SK-N-SH (cell line): ENCODE measurements around the gene NDUFA6. TPM values are rescaled to one million over a fixed set of nuclear protein-coding genes. Genes with fewer than 3 reads are reported as not detected.
"Not testable (repeated sequence)": the region's sequence is repeated elsewhere in the genome, so short reads cannot be mapped to it uniquely, and the experiment has no call there.

Experiments used
- CTCF ChIA-PET: fragments of 300-600, 350-600 bp; formaldehyde crosslinking; extraction: SDS; loops from one replicate; lab custom pipeline; 2021; lab: Yijun Ruan, JAX
- POLR2A ChIA-PET: fragments of 350-600 bp; sonication (Branson Sonifier 250); formaldehyde crosslinking; extraction: SDS; loops from one replicate; lab custom pipeline; 2020; ENCODE audit warnings: antibody characterized with exemption, inconsistent platforms; lab: Yijun Ruan, JAX
- DNase-seq: peaks from one replicate; pipeline ENCODE4 v3.0.0; 2012
- H2AFZ ChIP-seq: fragments of 200-600 bp; sonication (generic); 2 replicates; pipeline ENCODE4 v1.8.1; 2016; ENCODE audit warnings: antibody characterized with exemption, mild to moderate bottlenecking, low read depth
- H3F3A ChIP-seq: fragments of 200-600 bp; sonication (generic); replicated peaks from 2 replicates; pipeline ENCODE3; 2016; ENCODE audit warnings: antibody characterized with exemption, mild to moderate bottlenecking; ENCODE audit not compliant: insufficient read depth
- H3K27ac ChIP-seq, 2 experiments: fragments of 200-500 bp in 1 of 2; fragments of 200-600 bp in 1 of 2; sonication (Bioruptor generic) in 1 of 2; sonication (generic), shearing (Covaris generic) in 1 of 2; 2 replicates each; pipeline versions ENCODE4 v1.5.1 to v1.6.1; 2014 to 2016; ENCODE audit warnings: low read depth in 2 of 2, inconsistent platforms in 1 of 2, low read length in 1 of 2, mild to moderate bottlenecking in 1 of 2, mixed read lengths in 1 of 2
- H3K27me3 ChIP-seq: fragments of 200-600 bp; sonication (generic), shearing (Covaris generic); 2 replicates; pipeline ENCODE4 v1.6.1; 2016; ENCODE audit warnings: mixed run types; ENCODE audit not compliant: insufficient read depth
- H3K36me3 ChIP-seq, 2 experiments: fragments of 200-500 bp in 1 of 2; fragments of 200-600 bp in 1 of 2; sonication (Bioruptor generic) in 1 of 2; sonication (generic) in 1 of 2; replicated peaks in 1 of 2; 2 replicates each; pipeline versions ENCODE3 to v1.5.1; 2014 to 2016; ENCODE audit warnings: low read length in 1 of 2, mild to moderate bottlenecking in 1 of 2; ENCODE audit not compliant: insufficient read depth in 2 of 2, control insufficient read depth in 1 of 2
- H3K4me1 ChIP-seq, 2 experiments: fragments of 200-500 bp in 1 of 2; fragments of 200-600 bp in 1 of 2; sonication (Bioruptor generic) in 1 of 2; sonication (generic), shearing (Covaris generic) in 1 of 2; 2 replicates each; pipeline versions ENCODE4 v1.5.1 to v1.6.1; 2014 to 2016; ENCODE audit warnings: low read depth in 1 of 2, low read length in 1 of 2, mixed run types in 1 of 2; ENCODE audit not compliant: insufficient read depth in 2 of 2, control insufficient read depth in 1 of 2
- H3K4me2 ChIP-seq: fragments of 200-600 bp; sonication (generic), shearing (Covaris generic); 2 replicates; pipeline ENCODE4 v1.6.1; 2017; ENCODE audit warnings: mixed run types
- H3K4me3 ChIP-seq, 2 experiments: fragments of 200-500 bp in 1 of 2; fragments of 200-600 bp in 1 of 2; sonication (Bioruptor generic) in 1 of 2; sonication (generic), shearing (Covaris generic) in 1 of 2; 2 replicates each; pipeline versions ENCODE4 v1.5.1 to v1.8.1; 2014 to 2016; ENCODE audit warnings: low read depth in 2 of 2, inconsistent platforms in 1 of 2, low read length in 1 of 2, mild to moderate bottlenecking in 1 of 2, mixed read lengths in 1 of 2, moderate library complexity in 1 of 2
- H3K79me2 ChIP-seq: fragments of 200-600 bp; sonication (generic); 2 replicates; pipeline ENCODE4 v1.8.1; 2017; ENCODE audit warnings: mild to moderate bottlenecking; ENCODE audit not compliant: insufficient read depth
- H3K9ac ChIP-seq: fragments of 200-600 bp; sonication (generic); 2 replicates; pipeline ENCODE4 v1.6.1; 2017; ENCODE audit warnings: mixed run types
- H3K9me2 ChIP-seq: fragments of 200-600 bp; sonication (generic); 2 replicates; pipeline ENCODE4 v1.6.1; 2017; ENCODE audit warnings: mixed run types
- H3K9me3 ChIP-seq: fragments of 200-600 bp; sonication (generic); 2 replicates; pipeline ENCODE4 v1.6.1; 2017; ENCODE audit warnings: mixed run types, mild to moderate bottlenecking, moderate library complexity
- H4K20me1 ChIP-seq: fragments of 200-600 bp; sonication (generic); 2 replicates; pipeline ENCODE4 v1.6.1; 2017; ENCODE audit warnings: mild to moderate bottlenecking, mixed run types; ENCODE audit not compliant: insufficient read depth
- FOXJ3 ChIP-seq: sonication (generic); formaldehyde crosslinking; IDR thresholded peaks from 2 replicates; pipeline ENCODE4 v1.5.1; 2020; ENCODE audit warnings: mild to moderate bottlenecking, missing genetic modification reagents
- FOXM1 ChIP-seq: IDR thresholded peaks from 2 replicates; pipeline ENCODE4 v1.4.0; 2012; ENCODE audit warnings: low read depth, mild to moderate bottlenecking
- GABPA ChIP-seq: IDR thresholded peaks from 2 replicates; pipeline ENCODE4 v1.4.0; 2012; ENCODE audit warnings: low read depth, mild to moderate bottlenecking
- MEF2A ChIP-seq: IDR thresholded peaks from 2 replicates; pipeline ENCODE4 v1.4.0; 2012; ENCODE audit warnings: low read depth, borderline replicate concordance
- MXI1 ChIP-seq: IDR thresholded peaks from 2 replicates; pipeline ENCODE4 v1.6.1; 2012; ENCODE audit warnings: mild to moderate bottlenecking, low read depth, low read length, improper control_type of control experiment
- NFIC ChIP-seq: IDR thresholded peaks from 2 replicates; pipeline ENCODE4 v1.4.0; 2012; ENCODE audit warnings: borderline replicate concordance
- NRF1 ChIP-seq: IDR thresholded peaks from 2 replicates; pipeline ENCODE4 v1.6.1; 2012; ENCODE audit warnings: low read depth, mild to moderate bottlenecking, low read length
- RFX5 ChIP-seq: IDR thresholded peaks from 2 replicates; pipeline ENCODE4 v1.6.1; 2012; ENCODE audit warnings: mild to moderate bottlenecking, improper control_type of control experiment, low read length
- SMC3 ChIP-seq: IDR thresholded peaks from 2 replicates; pipeline ENCODE4 v1.6.1; 2012; ENCODE audit warnings: low read depth, low read length, improper control_type of control experiment
- TAF1 ChIP-seq: IDR thresholded peaks from 2 replicates; pipeline ENCODE4 v1.6.1; 2012; ENCODE audit warnings: low read depth, mild to moderate bottlenecking, low read length, moderate library complexity, borderline replicate concordance
- WGBS: methylation state at CpG from one replicate; pipeline ENCODE4 v1.1.6; 2017; ENCODE audit warnings: low lambda C conversion rate; 5-methylcytosine and 5-hydroxymethylcytosine counted together
- polyA plus RNA-seq, 3 experiments: library from polyadenylated mRNA; depleted of rRNA; stranded (reverse); fragments of >200 nt; gene quantifications; 2 replicates each; pipeline ENCODE4 v1.2.3, GENCODE V29; 2012
- TF ChIP-seq, protein P1 (sequence below): IDR thresholded peaks from 2 replicates; pipeline ENCODE4; 2012
- TF ChIP-seq, protein P2 (sequence below): fragments of 200-600 bp; sonication (generic); IDR thresholded peaks from 2 replicates; pipeline ENCODE4 v1.6.1; 2017; ENCODE audit warnings: antibody characterized with exemption, mild to moderate bottlenecking, moderate library complexity
- TF ChIP-seq, protein P3 (sequence below): IDR thresholded peaks from 2 replicates; pipeline ENCODE4 v1.4.0; 2012; ENCODE audit warnings: low read depth
- TF ChIP-seq, protein P4 (sequence below): fragments of 150-350 bp; IDR thresholded peaks from 2 replicates; pipeline ENCODE4 v1.6.1; 2017; ENCODE audit warnings: antibody characterized with exemption, low read length, low read depth, borderline replicate concordance

NDUFA6 gene
- polyA plus RNA-seq, 1 of the 3 experiments (the other 2 are of a cell fraction), result 42.0 TPM

DNA sequence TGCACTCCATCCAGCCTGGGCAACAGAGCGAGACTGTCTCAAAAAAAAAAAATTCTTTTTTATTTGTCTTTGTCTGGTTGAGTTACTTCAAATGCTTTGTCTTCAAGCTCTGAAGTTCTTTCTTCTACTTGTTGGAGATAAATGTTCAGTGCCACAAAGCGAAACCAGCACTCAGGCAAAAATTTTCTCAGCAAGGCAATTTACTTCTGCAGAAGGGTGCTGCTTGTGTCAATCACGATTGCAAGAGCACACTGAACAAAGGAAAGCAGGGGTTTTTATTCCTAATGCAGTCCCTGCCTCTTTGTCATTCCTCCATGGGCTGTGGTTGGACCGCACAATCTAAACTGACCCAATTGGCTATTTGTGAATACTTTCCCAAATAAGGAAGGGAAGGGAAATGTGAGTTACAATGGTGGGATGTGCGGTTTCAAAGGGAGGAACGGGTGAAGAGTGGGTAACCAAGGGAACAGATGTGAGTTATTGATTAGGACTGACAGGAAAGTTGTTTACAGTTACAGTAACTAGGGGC lies 13.8 kb upstream of the NDUFA6 start:
- POLR2A ChIA-PET, DNase-seq, H3K9me2 ChIP-seq, H3K4me2 ChIP-seq, H3K9me3 ChIP-seq, H3K4me3 ChIP-seq, H3K27me3 ChIP-seq, H3K27ac ChIP-seq, H2AFZ ChIP-seq, H3K79me2 ChIP-seq, H3K36me3 ChIP-seq, H3K9ac ChIP-seq, H3F3A ChIP-seq, H3K4me1 ChIP-seq, H4K20me1 ChIP-seq: not testable (repeated sequence)
- CTCF ChIA-PET, result interaction anchor here (0.6 kb wide), 1 partner anchor 9 kb away, joined by 3 read pairs; no protein-coding TSS in a partner anchor
- WGBS, result 72% methylated on average over 6 of the region's 6 CpGs

GRCh38 chr22:42101199-42101598 lies 10.6 kb upstream of the NDUFA6 start:
- no peaks in the 10 kb centered on the region for H4K20me1 ChIP-seq
- no peak overlapping the region for H3K27ac ChIP-seq
- ChIA-PET POLR2A (no interaction called here), CTCF (interaction anchor here (1.3 kb wide), 1 partner anchor 10 kb away, joined by 4 read pairs; no protein-coding TSS in a partner anchor)
- H3F3A ChIP-seq, result no peaks in the 10 kb centered on the region
- no peak overlapping the region for H3K4me3 ChIP-seq
- H3K4me1 ChIP-seq, result no peaks in the 10 kb centered on the region
- no peak overlapping the region for H3K9ac ChIP-seq
- no peaks in the 10 kb centered on the region for H3K36me3 ChIP-seq
- no peak for DNase-seq
- TF ChIP-seq, protein P1, sequence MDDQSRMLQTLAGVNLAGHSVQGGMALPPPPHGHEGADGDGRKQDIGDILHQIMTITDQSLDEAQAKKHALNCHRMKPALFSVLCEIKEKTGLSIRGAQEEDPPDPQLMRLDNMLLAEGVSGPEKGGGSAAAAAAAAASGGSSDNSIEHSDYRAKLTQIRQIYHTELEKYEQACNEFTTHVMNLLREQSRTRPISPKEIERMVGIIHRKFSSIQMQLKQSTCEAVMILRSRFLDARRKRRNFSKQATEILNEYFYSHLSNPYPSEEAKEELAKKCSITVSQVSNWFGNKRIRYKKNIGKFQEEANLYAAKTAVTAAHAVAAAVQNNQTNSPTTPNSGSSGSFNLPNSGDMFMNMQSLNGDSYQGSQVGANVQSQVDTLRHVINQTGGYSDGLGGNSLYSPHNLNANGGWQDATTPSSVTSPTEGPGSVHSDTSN, result no peak
- no peak for TF ChIP-seq NFIC
- TF ChIP-seq, protein P2, sequence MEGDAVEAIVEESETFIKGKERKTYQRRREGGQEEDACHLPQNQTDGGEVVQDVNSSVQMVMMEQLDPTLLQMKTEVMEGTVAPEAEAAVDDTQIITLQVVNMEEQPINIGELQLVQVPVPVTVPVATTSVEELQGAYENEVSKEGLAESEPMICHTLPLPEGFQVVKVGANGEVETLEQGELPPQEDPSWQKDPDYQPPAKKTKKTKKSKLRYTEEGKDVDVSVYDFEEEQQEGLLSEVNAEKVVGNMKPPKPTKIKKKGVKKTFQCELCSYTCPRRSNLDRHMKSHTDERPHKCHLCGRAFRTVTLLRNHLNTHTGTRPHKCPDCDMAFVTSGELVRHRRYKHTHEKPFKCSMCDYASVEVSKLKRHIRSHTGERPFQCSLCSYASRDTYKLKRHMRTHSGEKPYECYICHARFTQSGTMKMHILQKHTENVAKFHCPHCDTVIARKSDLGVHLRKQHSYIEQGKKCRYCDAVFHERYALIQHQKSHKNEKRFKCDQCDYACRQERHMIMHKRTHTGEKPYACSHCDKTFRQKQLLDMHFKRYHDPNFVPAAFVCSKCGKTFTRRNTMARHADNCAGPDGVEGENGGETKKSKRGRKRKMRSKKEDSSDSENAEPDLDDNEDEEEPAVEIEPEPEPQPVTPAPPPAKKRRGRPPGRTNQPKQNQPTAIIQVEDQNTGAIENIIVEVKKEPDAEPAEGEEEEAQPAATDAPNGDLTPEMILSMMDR, result no peak
- H3K79me2 ChIP-seq, result no peaks in the 10 kb centered on the region
- no peaks in the 10 kb centered on the region for H3K9me2 ChIP-seq
- H2AFZ ChIP-seq, result no peak overlapping the region
- H3K9me3 ChIP-seq, result 0 out of 2 replicates have a peak, but pooled peaks cover 3% of the 10 kb centered on the region
- 80% methylated on average over 3 of the region's 3 CpGs for WGBS
- no peaks in the 10 kb centered on the region for H3K27me3 ChIP-seq
- no peak overlapping the region for H3K4me2 ChIP-seq

DNA sequence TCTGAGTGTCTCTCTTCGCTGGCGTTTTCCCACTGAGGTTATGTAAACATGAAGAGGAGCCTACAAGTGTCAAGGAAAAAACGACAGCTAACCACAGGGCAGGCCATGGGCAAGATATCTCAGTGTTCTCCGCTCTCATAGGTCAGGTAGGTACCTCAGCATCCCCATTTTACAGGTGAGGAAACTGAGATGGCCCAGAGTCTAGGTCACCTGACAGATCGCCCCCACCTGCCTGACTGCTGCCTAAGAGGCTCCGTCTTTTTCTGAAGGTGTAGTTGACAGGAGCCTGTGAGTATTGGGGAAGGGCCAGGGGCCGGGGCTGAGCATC lies 847 bp upstream of the NDUFA6 start:
- H3K27ac ChIP-seq, result peak overlapping the region; percentile 50 to 62; a peak in 3 of 4 replicates
- peaks cover 27% of the 10 kb centered on the region for H3K79me2 ChIP-seq
- H3K4me3 ChIP-seq, result peak overlapping the region; percentile 50 to 74
- H4K20me1 ChIP-seq, result no peaks in the 10 kb centered on the region
- peaks cover 6 to 8% of the 10 kb centered on the region in 2 experiments for H3K36me3 ChIP-seq
- peaks cover 0 to 4% of the 10 kb centered on the region in 2 experiments; a peak in 1 of 4 replicates for H3K4me1 ChIP-seq
- WGBS, result 78% methylated on average over 1 of the region's 7 CpGs
- DNase-seq, result no peak
- H2AFZ ChIP-seq, result peak overlapping the region; percentile 68; the same call in 1 of the 2 replicates
- H3F3A ChIP-seq, result peaks cover 9% of the 10 kb centered on the region
- H3K4me2 ChIP-seq, result peak overlapping the region; percentile 81
- H3K27me3 ChIP-seq, result no peaks in the 10 kb centered on the region
- H3K9me2 ChIP-seq, result no peaks in the 10 kb centered on the region
- TF ChIP-seq RFX5 (no peak), FOXM1 (no peak), MXI1 (no peak), MEF2A (no peak), FOXJ3 (CRISPR knock-in tag) (no peak), GABPA (no peak), SMC3 (no peak), TAF1 (no peak), NRF1 (no peak)
- TF ChIP-seq, protein P1, result no peak
- TF ChIP-seq, protein P3, sequence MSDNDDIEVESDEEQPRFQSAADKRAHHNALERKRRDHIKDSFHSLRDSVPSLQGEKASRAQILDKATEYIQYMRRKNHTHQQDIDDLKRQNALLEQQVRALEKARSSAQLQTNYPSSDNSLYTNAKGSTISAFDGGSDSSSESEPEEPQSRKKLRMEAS, result no peak
- TF ChIP-seq, protein P4, sequence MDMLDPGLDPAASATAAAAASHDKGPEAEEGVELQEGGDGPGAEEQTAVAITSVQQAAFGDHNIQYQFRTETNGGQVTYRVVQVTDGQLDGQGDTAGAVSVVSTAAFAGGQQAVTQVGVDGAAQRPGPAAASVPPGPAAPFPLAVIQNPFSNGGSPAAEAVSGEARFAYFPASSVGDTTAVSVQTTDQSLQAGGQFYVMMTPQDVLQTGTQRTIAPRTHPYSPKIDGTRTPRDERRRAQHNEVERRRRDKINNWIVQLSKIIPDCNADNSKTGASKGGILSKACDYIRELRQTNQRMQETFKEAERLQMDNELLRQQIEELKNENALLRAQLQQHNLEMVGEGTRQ, result no peak
- H3K9me3 ChIP-seq, result no peaks in the 10 kb centered on the region
- POLR2A ChIA-PET, result interaction anchor here (0.9 to 2.1 kb wide), 3 partner anchors 11 to 353 kb away, joined by 3 to 8 read pairs (median 8); no protein-coding TSS in a partner anchor
- CTCF ChIA-PET, result interaction anchor here (0.6 to 2.1 kb wide), 22 partner anchors 9 to 382 kb away, joined by 3 to 28 read pairs (median 3); partner anchors contain the start of genes CENPM, SMDT1 and SMIM45
- H3K9ac ChIP-seq, result peak overlapping the region; percentile 56
